GM19351 (cell line): Measurements from ENCODE around the gene RMP24.
A peak's percentile ranks its signal among the peaks of the same experiment; 100 is the strongest.
"Not testable (repeated sequence)": the region's sequence is repeated elsewhere in the genome, so short reads cannot be mapped to it uniquely, and the experiment has no call there.

Experiments used
- ATAC-seq: cut with Tn5 transposase; IDR thresholded peaks from one replicate; pipeline ENCODE4 v1.9.1; 2021; ENCODE audit warnings: mild to moderate bottlenecking, moderate library complexity; ENCODE audit not compliant: unreplicated experiment

RMP24 gene

GRCh38 chr18:35967866-35968265 is 4.6 kb upstream of the RMP24 start:
- ATAC-seq = not testable (repeated sequence)

- no peak for ATAC-seq
Measured at GRCh38 chr18:35968278-35968880, 4.1 kb upstream of the RMP24 start.

DNA sequence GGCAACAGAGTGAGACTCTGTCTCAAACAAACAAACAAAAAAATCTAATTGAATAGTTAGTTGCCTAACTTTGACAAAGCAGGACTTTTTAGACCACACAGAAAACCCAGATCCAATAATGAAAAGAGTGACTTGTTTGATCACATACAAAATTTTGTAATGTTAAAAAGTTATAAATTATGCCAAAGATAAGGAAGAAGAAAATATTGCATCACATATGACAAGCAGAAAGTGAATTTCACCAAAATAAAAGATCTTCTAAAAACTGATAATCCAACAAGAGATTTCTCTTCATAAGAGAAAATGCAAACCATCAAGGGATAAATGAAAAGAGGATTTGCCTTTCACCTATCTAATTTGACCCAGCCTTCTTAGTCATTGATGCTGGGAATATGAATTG is 2.8 kb upstream of the RMP24 start:
- ATAC-seq = no peak

DNA sequence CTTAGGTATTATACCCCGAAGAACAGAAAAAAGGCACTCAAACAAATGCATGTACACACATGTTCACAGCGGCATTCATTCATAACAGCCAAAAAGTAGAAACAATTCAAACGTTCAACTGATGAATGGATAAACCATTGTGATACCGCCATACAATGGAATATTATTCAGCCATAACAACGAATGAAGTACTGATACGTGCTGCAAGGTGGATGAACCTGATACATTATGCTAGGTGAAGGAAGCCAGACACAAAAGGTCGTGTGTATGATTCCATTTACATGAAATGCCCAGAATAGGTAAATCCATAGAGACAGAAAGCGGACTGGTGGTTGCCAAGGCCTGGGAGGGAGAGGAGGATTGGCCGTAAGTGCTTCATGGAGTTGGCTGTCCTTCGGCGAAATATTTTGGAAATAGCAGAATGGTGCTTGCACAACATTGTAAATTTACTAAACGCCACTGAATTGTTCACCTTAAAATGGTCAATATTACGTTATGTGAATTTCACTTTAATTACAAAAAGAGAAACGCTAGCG is 750 bp upstream of the RMP24 start:
- no peak for ATAC-seq

DNA sequence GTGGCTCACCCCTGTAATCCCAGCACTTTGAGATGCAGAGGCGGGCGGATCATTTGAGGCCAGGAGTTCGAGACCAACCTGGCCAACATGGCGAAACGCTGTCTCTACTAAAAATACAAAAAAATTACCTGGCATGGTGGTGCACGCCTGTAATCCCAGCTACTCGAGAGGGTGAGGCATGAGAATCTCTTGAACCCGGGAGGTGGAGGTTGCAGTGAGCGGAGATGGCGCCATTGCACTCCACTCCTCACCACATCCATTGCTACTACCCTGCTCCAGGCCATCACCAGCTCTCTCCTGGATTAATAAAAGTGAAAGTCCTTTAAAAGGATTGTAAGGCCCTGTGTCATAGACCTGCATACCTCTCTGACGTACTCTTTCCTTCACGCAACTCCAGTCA is 1.2 kb downstream of the RMP24 start:
- no peak for ATAC-seq

DNA sequence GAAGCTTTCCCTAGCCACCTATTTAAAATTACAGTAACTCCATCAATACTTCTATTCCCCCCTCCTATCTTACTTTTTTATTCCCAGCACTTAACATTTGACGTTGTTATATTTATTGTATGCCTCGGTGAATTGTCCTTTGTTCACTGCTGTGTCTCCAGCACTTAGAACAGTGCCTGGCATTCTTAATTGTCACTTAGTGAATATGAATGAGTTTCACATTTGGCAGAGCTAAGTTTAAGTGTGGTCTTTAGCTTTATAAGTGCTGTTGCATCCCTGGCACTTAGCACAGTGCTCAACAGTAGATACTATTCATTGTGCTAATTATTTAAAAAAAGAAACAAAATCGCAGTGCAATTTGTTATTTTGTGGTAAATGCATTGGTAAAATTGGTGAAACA is 1.7 kb downstream of the RMP24 start:
- ATAC-seq = no peak

- ATAC-seq = no peak
Measured at GRCh38 chr18:35979112-35979511, 6.6 kb downstream of the RMP24 start.

- no peak for ATAC-seq
Measured at GRCh38 chr18:35982409-35983114, 10.1 kb downstream of the RMP24 start.

- no peak for ATAC-seq
Measured at GRCh38 chr18:35983147-35983546, 10.7 kb downstream of the RMP24 start.

- ATAC-seq = no peak
Measured at GRCh38 chr18:35983818-35984217, 11.3 kb downstream of the RMP24 start.

DNA sequence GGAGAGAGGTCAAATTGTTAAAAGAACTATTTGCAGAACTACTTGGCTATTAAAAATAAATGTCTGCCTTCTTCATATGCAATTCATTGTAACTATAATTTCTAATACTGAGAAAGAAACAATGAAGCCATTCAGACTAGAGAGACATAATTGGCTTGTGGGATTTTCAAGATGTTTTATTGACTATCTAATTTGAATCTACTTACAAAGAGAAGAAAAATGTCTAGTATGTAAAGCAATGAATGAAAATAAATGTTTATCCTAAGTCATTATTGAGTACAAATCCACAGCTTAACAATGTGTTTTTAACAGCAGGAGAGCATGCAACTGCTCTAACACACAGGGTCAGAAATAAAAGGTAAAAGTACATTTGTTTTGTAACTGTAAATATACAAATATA is 19.2 kb downstream of the RMP24 start:
- no peak for ATAC-seq

- no peak for ATAC-seq
Measured at GRCh38 chr18:35993013-35993412, 20.5 kb downstream of the RMP24 start.

GRCh38 chr18:35998967-35999366 is 26.5 kb downstream of the RMP24 start:
- ATAC-seq = peak; percentile 47

- ATAC-seq = no peak
Measured at GRCh38 chr18:35999925-36000324, 27.4 kb downstream of the RMP24 start.

DNA sequence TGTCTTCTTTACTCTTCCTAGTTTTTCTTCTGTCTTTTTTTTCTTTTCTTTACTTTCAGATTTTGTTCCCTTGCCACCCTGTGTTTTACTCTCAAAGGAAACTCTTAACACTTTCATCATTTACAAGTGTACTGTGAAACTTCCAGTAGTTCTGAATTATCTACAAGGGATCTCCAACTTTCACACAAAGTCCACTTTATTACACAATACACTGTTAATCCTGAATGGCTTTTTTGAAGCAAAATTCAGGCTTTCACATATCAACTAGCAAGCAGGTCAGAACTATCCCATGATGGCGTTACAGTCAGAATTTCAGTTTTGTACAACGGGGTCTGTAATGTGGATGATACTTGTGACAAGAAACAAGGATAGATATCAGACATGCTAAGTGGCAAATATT is 34.5 kb downstream of the RMP24 start:
- ATAC-seq = no peak

DNA sequence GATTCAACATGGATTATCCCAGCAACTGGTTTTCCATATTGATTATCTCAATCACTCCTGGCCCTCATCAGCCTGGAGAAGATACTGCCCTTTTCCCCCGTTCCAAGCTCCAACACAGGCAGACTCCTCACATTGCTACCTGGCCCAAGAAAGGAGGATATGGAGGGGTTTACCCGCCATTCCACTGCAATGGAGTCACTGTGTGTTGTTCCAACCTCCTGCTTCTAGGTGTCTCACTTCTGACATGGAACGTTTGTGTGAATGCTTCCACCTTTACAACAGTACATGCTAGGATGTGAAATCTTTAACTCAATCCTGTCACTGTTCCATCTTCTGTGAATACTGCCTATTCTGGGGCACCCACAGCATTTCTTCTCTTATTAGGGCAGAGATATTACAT is 36.7 kb downstream of the RMP24 start:
- no peak for ATAC-seq

DNA sequence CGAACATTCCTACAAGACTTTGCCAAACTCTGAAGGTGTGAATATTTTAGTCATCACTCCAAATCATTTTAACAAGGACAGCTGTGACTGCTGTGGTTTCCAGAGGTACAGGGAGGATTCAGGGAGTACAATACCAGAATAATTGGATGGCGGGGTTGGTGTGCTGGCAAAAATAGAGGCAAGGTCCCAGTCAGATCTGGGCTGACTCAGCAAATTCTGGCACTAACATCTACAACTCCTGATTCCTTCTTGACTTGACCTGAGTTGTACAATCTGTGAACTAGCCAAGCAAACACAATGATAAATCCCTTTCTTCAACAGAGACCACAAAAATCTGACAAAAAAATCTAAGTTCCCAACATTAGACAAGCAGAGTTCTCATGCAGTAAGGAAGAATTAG is 40.4 kb downstream of the RMP24 start:
- ATAC-seq = no peak

GRCh38 chr18:36015629-36016028 is 43.1 kb downstream of the RMP24 start:
- peak; percentile 88 for ATAC-seq

- ATAC-seq = no peak
Measured at GRCh38 chr18:36017232-36017631, 44.8 kb downstream of the RMP24 start.

- ATAC-seq = no peak
Measured at GRCh38 chr18:36020174-36020711, 47.8 kb downstream of the RMP24 start.

DNA sequence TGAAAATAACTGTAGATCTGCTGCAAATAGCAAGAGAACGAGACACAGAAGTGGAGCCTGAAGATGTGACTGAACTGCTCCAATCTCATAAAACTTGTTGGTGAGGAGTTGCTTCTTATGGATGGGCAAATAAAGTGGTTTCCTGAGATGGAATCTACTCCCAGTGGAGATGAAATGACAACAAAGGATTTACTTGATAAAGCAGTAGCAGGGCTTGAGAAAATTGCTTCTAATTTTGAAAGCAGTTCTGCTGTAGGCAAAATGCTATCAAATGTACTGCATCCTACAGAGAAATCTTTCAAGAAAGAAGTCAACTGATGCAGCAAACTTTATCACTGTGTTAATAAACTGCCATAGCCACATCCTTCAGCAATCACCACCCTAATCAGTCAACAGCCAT is 50.9 kb downstream of the RMP24 start:
- ATAC-seq = no peak

GRCh38 chr18:36024241-36024640 is 51.8 kb downstream of the RMP24 start:
- ATAC-seq = not testable (repeated sequence)
